DOHH2 (cell line): ENCODE data around the gene ZNF367.
"Not testable (repeated sequence)": the region's sequence is repeated elsewhere in the genome, so short reads cannot be mapped to it uniquely, and the experiment has no call there.

ENCODE experiments used
- H3F3A ChIP-seq: fragments of 200-600 bp; sonication (generic), shearing (Covaris generic); 2 replicates; pipeline ENCODE4 v1.6.0; 2016; ENCODE audit warnings: antibody characterized with exemption, mild to moderate bottlenecking; ENCODE audit not compliant: control insufficient read depth, insufficient read depth
- H3K27ac ChIP-seq: fragments of 200-600 bp; sonication (generic); 2 replicates; pipeline ENCODE4 v1.5.1; 2014; ENCODE audit warnings: low read depth, mild to moderate bottlenecking, low read length, moderate library complexity
- H3K27me3 ChIP-seq: fragments of 200-600 bp; sonication (generic); 2 replicates; pipeline ENCODE4 v1.6.1; 2014; ENCODE audit warnings: mild to moderate bottlenecking, low read length, mixed read lengths; ENCODE audit not compliant: control insufficient read depth
- H3K36me3 ChIP-seq: fragments of 200-600 bp; sonication (generic); 2 replicates; pipeline ENCODE4 v1.6.1; 2014; ENCODE audit warnings: mild to moderate bottlenecking, low read length, moderate library complexity, mixed read lengths; ENCODE audit not compliant: control insufficient read depth
- H3K4me1 ChIP-seq: fragments of 200-600 bp; sonication (generic); 2 replicates; pipeline ENCODE4 v1.6.1; 2014; ENCODE audit warnings: mild to moderate bottlenecking, low read length, mixed read lengths; ENCODE audit not compliant: control insufficient read depth
- H3K4me2 ChIP-seq: fragments of 200-600 bp; sonication (generic); 2 replicates; pipeline ENCODE4 v1.6.0; 2014; ENCODE audit warnings: mild to moderate bottlenecking, low read length, moderate library complexity
- H3K4me3 ChIP-seq: fragments of 200-600 bp; sonication (generic); 2 replicates; pipeline ENCODE4 v1.5.1; 2014; ENCODE audit warnings: mild to moderate bottlenecking, low read length, mixed read lengths
- H3K79me2 ChIP-seq: fragments of 200-600 bp; sonication (generic); 2 replicates; pipeline ENCODE4 v1.6.1; 2014; ENCODE audit warnings: mild to moderate bottlenecking, low read length, mixed read lengths; ENCODE audit not compliant: control insufficient read depth
- H3K9me2 ChIP-seq: fragments of 200-600 bp; sonication (generic); replicated peaks from 2 replicates; pipeline ENCODE4 v1.6.1; 2014; ENCODE audit warnings: mild to moderate bottlenecking, low read length, mixed read lengths; ENCODE audit not compliant: control insufficient read depth
- H3K9me3 ChIP-seq: fragments of 200-600 bp; sonication (generic); 2 replicates; pipeline ENCODE4 v1.6.1; 2014; ENCODE audit warnings: antibody characterized with exemption, low read length, mixed read lengths; ENCODE audit not compliant: control insufficient read depth, insufficient read depth
- H4K20me1 ChIP-seq: fragments of 200-600 bp; sonication (generic); 2 replicates; pipeline ENCODE4 v1.6.0; 2014; ENCODE audit warnings: low read depth, mild to moderate bottlenecking, antibody characterized with exemption, low read length, moderate library complexity; ENCODE audit not compliant: control insufficient read depth, insufficient read depth
- CTCF ChIP-seq: fragments of 200-600 bp; sonication (generic); IDR thresholded peaks from one replicate; pipeline ENCODE4 v1.5.1; 2014; ENCODE audit warnings: antibody characterized with exemption, mild to moderate bottlenecking, low read depth, low read length; ENCODE audit not compliant: poor library complexity, severe bottlenecking
- EZH2phosphoT487 ChIP-seq: fragments of 200-600 bp; sonication (generic); IDR thresholded peaks from 2 replicates; pipeline ENCODE4 v1.6.1; 2017; ENCODE audit warnings: borderline replicate concordance, mild to moderate bottlenecking, antibody characterized with exemption, low read length, moderate library complexity, mixed read lengths

ZNF367 gene

DNA sequence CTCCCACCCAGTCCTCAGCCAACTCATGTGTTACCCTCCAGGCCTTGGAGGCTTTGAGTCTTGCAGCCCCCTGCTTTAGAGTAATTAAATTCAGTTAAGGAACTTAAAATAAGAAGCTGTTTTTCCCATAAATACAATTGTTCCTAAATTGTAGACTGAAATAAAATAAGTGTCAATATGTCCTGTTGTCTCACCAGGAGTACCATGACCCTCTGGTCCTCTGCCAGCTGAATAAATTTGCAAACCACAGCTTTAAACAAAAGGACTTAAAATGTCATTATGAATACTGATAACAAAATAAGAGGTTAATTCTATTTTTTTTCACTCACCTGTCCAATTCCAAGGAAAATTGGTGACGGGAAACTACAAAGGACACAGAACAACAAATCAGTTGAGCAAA is 50.2 kb downstream of the ZNF367 start:
- Histone ChIP-seq H3K9me3 (no peaks in the 10 kb centered on the region), H3K4me1 (no peaks in the 10 kb centered on the region), H3K4me3 (no peak overlapping the region), H3K4me2 (no peak overlapping the region), H4K20me1 (no peaks in the 10 kb centered on the region), H3K9me2 (no peaks in the 10 kb centered on the region), H3F3A (no peaks in the 10 kb centered on the region), H3K79me2 (no peaks in the 10 kb centered on the region), H3K27ac (no peak overlapping the region), H3K36me3 (0 out of 2 replicates have a peak, but pooled peaks cover 3% of the 10 kb centered on the region), H3K27me3 (no peaks in the 10 kb centered on the region)
- no peak for TF ChIP-seq EZH2phosphoT487
- no peak for TF ChIP-seq CTCF

DNA sequence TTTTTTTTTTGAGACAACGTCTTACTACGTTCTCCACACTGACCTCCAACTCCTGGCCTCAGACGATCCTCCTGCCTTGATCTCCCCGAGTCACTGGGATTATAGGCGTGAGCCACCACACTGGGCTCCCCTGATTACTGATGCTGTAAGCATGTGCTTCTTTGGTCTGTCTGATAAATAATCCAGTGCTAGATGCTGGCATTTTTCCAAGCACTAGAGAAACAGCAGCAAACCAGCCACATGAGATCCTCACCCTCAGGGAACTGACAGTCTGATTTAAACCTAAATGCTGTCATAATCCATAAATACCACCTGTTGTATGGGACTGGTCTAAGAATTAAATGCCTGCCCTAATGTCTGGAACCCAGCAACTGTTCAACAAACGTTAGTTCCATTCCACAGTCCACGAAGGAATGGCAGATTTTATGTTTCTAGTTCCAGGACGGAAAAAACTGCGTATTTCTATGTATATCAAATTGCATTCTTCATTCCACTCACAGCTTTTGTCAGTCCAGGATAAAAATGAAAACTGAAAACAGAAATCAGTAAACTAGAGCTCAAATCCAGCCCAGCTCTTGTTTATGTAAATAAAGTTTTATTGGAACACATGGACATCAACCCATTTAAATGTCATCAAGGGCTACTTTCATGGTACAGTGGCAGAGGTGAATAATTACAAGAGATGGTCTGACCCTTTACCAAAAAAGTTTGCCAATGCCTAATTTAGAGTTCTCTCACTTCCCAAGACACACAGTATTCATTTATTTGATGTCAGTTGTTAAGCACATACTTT is 54.8 kb downstream of the ZNF367 start:
- no peak overlapping the region for H3K4me3 ChIP-seq
- H3K4me2 ChIP-seq: no peak overlapping the region
- no peaks in the 10 kb centered on the region for H3K9me3 ChIP-seq
- H3K9me2 ChIP-seq: no peaks in the 10 kb centered on the region
- no peaks in the 10 kb centered on the region for H4K20me1 ChIP-seq
- H3K36me3 ChIP-seq: 0 out of 2 replicates have a peak, but pooled peaks cover 3% of the 10 kb centered on the region
- TF ChIP-seq CTCF (no peak), EZH2phosphoT487 (no peak)
- no peaks in the 10 kb centered on the region for H3F3A ChIP-seq
- H3K79me2 ChIP-seq: no peaks in the 10 kb centered on the region
- no peaks in the 10 kb centered on the region for H3K4me1 ChIP-seq
- H3K27ac ChIP-seq: no peak overlapping the region
- H3K27me3 ChIP-seq: no peaks in the 10 kb centered on the region

GRCh38 chr9:96362119-96362518 is 56.1 kb downstream of the ZNF367 start:
- not testable (repeated sequence) for H3K36me3 ChIP-seq, H3K27me3 ChIP-seq, H3K9me2 ChIP-seq, H3K79me2 ChIP-seq, H3K4me3 ChIP-seq, H3K4me1 ChIP-seq, H3F3A ChIP-seq, H3K4me2 ChIP-seq, H3K27ac ChIP-seq, H4K20me1 ChIP-seq, H3K9me3 ChIP-seq

DNA sequence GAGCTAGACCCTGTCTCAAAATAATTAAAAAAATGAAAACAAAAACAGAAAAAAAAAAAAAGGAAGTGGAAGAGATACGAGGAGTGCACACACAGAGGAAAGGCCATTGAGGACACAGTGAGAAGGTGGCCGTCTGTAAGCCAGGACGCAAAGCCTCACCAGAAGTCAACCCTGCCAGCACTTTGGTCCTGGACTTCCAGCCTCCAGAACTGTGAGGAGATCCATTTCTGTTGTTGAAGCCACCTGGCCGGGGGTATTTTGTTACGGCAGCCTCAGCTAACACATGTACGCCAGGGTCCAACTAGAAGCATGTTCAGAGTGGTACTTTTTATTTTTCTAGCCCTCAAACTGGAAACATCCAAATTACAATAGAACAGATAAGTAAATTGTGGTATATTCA is 56.5 kb downstream of the ZNF367 start:
- Histone ChIP-seq H3K4me1 (no peaks in the 10 kb centered on the region), H3K79me2 (no peaks in the 10 kb centered on the region), H3K27ac (no peak overlapping the region), H3K9me2 (no peaks in the 10 kb centered on the region), H3K36me3 (0 out of 2 replicates have a peak, but pooled peaks cover 3% of the 10 kb centered on the region), H3K27me3 (no peaks in the 10 kb centered on the region), H3K4me2 (no peak overlapping the region), H4K20me1 (no peaks in the 10 kb centered on the region), H3K9me3 (no peaks in the 10 kb centered on the region), H3F3A (no peaks in the 10 kb centered on the region), H3K4me3 (no peak overlapping the region)
- TF ChIP-seq EZH2phosphoT487 (no peak), CTCF (no peak)
